Left renal cortex interstitium (tissue), 4 donors: ENCODE data around the gene TNFRSF8. TPM values are rescaled to one million over a fixed set of nuclear protein-coding genes. Genes with fewer than 3 reads are reported as not detected.

Source experiments
- DNase-seq, 4 donors: peaks; one replicate each; pipeline ENCODE4 v3.0.0-alpha.2; 2013; ENCODE audit warnings: low read depth in 4 of 4, low spot score in 2 of 4, missing footprints in 1 of 4
- polyA plus RNA-seq, 4 donors: library from polyadenylated mRNA; unstranded; fragments of 120-200 nt; gene quantifications; one replicate each; pipeline ENCODE4 v1.2.1, GENCODE V29; 2013; ENCODE audit not compliant: insufficient read length in 4 of 4

TNFRSF8 gene
- polyA plus RNA-seq, 4 donors, result 0.28 to 0.92 (median 0.66) TPM

DNA sequence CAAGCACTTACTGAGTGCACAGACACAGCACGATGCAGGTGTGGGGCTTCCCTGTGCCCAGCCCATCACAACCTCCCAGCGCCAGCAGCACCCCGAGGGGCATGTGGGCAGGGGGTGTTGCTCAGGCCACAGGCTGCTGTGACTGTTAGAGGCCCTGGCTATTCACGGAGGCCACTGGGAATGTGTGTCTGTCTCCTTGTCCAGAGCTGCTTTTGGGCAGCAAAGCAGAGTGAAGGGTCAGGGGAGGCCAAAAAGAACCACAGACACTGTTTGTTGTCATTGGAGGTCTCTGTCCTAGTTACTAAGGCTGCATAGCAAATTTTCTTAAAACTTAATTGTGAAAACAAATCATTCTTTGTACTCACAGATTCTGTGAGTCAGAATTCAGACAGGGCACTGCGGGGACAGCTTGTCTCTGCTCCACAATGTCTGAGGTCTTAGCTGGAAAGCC is 49.6 kb downstream of the TNFRSF8 start:
- DNase-seq, result no peak

DNA sequence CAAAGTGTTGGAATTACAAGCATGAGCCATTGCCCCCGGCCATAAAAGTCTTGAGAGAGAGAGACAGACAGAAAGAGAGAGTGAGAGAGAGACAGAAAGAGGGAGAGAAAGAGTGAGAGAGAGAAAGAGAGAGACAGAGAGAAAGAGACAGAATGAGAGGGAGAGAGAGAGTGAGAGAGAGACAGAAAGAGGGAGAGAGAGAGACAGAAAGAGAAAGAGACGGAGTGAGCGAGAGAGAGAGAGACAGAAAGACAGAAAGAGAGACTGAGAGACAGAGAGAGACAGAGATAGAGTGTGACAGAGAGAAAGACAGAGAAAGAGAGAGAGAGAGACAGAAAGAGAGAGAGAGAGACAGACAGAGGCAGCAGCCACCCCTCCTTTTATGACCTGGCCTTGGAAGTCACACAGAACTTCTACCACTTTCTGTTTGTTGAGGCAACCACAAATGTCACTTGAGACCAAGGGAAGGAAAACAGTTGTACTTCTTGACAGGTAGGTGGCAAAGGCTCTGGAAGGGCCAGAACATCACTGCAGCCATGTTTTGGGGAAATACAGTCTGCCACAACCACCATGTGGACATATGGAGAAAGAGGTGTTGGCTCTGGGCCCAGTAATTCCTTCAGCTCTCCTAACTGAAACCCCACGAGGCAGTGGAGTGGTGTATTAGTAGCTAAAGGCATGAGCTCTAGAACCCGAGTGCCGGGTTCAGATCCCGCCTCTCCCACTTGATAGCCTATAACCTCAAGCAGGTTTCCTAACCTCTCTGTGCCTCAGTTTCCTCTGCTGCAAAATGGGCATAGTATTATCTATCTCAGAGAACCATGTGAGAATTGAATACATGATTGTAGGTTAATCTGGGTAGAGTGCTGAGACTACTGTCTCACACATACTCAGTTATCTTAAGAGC is 50.6 kb downstream of the TNFRSF8 start:
- DNase-seq, result no peak

DNA sequence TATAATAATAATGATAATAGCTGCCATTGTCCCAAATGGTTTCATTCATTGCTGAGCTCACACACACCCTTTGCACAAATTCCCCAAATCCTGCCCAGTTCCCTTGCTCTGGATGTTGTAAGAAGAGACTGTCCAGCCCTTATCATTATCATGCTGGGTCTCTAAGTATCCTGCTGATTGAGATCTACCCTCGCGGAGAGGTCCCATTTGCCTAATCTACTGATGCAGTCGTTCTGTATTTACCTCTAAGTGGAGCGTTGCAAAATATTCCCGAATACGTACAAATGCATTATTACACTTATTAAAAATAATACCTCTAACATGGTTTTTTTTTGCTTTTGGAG is 51.2 kb downstream of the TNFRSF8 start:
- DNase-seq, result no peak

DNA sequence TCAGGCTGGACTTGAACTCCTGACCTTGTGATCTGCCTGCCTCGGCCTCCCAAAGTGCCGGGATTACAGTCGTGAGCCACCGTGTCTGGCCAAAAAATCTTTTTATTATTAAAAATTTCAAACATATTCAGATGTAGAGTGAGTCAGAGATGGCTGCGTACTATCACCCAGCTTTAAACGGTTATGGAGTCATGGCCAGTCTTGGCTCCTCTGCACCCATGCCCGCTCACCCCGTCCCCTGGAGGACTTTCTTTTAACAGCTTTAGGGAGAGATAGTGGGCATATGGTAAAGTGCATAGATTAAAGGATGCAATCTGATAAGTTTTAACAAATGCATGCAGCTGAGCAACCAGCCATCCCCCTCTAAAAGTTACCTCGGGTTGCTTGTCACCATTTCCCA is 51.8 kb downstream of the TNFRSF8 start:
- no peak for DNase-seq

GRCh38 chr1:12121212-12122003 is 58.3 kb downstream of the TNFRSF8 start:
- no peak for DNase-seq

DNA sequence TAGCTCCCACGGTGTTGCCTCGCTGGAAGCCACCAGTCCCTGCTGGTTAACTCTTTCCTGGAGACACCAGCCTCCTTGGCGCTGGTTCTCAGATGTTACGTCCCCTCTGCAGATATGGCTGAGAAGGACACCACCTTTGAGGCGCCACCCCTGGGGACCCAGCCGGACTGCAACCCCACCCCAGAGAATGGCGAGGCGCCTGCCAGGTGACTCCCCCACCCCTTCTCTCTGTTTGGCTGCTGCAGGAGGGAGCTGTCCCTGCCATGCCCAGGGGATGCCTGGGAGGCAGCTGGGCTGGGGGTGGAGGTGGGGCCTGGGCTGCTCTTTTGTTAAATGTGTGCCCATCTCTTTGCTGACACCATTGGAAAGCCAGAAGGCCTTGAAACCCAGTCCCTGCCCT is 60.1 kb downstream of the TNFRSF8 start:
- no peak for DNase-seq

DNA sequence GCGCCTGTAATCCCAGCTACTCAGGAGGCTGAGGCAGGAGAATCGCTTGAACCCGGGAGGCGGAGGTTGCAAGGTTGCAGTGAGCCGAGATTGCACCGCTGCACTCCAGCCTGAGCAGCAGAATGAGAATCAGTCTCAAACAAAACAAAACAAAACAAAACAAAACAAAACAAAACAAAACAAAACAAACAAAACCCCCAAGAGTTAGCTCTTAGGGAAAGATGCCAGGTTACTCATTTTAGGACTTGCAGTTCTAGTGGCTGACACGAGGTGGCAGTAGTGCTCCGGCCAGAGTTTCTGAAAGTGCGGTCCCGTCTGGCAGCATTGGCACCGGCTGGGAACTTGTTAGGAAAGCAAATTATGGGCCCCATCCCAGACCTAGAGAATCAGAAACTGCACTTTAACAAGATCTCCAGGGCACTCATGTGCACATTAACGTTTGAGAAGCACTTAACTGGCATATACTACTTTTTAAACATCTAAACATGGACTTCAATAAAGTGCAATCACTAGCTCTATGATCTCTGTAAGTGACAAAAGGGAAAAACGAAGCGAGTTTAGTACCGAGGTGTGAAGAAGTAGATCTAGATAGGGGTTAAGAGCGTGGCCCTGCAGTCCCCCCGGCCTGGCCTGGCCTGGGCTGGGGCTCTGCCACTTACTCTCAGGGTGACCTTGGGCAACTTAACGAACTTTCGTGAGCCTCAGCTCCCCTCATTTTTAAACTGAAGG is 61.8 kb downstream of the TNFRSF8 start:
- peak; percentile 36 to 71 (median 46) for DNase-seq

GRCh38 chr1:12125422-12126355 is 62.6 kb downstream of the TNFRSF8 start:
- no peak for DNase-seq

DNA sequence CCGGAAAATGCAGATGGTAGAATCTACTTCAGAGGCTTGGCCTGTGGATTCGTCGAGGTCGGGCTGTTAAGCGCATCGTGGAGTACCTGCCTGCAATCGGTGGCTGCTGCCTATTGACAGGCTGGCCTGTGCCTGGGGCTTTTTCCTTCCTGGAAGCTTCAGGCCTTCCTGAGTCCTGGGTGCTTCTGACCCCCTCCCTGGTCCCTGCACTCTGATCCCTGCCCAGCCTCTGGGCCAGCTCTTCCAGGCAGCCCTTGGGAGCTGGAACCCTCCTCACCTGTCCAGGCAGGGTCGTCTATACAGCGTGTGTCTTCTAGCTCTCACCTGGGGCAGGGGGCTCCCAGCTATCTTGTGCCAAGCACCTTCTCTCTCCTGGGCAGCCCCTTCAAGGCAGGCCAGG is 63.7 kb downstream of the TNFRSF8 start:
- no peak for DNase-seq

GRCh38 chr1:12127206-12127810 is 64.2 kb downstream of the TNFRSF8 start:
- DNase-seq, result no peak

GRCh38 chr1:12128120-12128519 is 65.0 kb downstream of the TNFRSF8 start:
- no peak for DNase-seq

- DNase-seq, result no peak
Measured at GRCh38 chr1:12129624-12130023, 66.5 kb downstream of the TNFRSF8 start.

DNA sequence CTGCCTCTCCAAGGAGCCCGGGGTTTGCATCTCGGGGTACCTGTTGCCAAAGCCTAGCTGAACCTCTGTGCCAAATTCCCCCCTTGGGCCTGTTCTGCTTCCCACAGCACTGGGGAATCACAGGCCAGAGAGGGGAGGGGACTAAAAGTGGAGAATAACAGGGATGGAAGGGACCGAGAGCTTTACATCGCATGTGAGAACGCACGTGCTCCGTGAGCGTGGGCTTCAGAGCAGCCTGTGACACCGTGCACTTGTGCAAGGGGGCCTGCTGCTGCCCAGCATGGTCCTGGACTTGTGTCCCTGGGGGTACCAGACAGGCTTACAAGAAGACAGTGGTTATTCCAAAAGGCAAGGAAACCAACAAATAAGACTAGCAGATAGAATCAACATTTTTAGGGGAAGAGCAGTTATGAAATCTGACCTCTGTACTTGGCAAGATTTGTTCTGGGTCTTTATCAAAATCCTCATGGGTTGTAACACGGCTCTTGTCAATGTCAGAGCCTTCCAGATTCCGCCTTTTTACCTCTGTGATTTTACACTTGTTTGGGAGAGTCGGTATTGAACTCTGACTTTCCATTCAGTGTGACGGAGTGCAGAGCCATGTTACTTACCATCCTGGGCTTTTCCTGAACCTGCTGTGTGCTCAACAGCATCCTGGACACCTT is 67.5 kb downstream of the TNFRSF8 start:
- no peak for DNase-seq

DNA sequence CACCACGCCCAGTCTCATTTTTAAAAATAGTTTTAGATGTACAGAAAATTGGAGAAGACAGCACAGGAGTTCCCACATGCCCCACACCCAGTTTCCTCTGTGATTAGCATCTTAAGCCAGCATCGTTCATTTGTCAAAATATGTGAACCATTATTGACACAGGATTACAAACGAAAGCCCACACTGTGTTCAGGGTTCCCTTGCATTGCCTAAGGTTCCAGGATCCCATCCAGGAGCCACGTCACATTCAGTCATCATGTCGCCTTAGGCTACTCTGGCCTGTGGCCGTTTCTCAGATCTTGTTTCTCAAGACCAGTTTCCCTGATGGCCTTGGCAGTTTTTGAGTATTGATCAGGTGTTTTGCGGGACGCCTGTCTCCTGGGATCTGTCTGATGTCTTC is 69.0 kb downstream of the TNFRSF8 start:
- DNase-seq, result no peak

DNA sequence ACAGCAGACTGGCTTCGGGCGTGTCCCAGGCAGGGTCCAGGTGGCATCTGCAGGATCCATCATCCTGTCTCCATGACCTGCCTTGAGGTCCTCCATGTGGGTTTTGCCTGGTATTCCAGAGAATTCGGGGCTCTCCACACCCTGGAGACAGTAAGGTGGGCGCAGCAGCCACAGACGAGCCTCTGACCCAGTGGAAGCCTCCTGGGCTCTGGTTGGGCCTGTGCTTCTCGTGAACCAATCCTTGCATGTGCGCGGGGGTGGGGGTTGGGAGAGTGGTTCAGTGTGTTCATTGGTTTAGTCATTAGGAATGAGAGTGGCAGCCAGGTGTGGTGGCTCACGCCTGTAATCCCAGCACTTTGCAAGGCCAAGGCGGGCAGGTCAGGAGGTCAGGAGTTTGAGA is 71.6 kb downstream of the TNFRSF8 start:
- DNase-seq, result no peak

GRCh38 chr1:12135612-12136011 is 72.5 kb downstream of the TNFRSF8 start:
- no peak for DNase-seq

- no peak for DNase-seq
Measured at GRCh38 chr1:12136916-12137610, 74.0 kb downstream of the TNFRSF8 start.
